ENCODE measurements around the gene TJAP1. TPM values are rescaled to one million over a fixed set of nuclear protein-coding genes. Genes with fewer than 3 reads are reported as not detected.

TJAP1 gene
- 18.5 and 24.8 TPM in 2 replicates for total RNA-seq (2014; rRNA removed; shearing (Covaris generic))

GRCh38 chr6:43477235-43478007 lies at the start of gene TJAP1:
Gene TJAP1, plus strand, starts transcription at chr6:43477570. Its CDS starts 21,432 bp downstream, at chr6:43499002.
- peak within 1 kb of the TSS; percentile 57 for H3K4me3 ChIP-seq
- peak; percentile 38 to 91 for DNase-seq (ENCODE audit: low read depth in 1 of 2, low spot score in 2 of 2)
- no peaks in the 10 kb centered on the region for H3K27me3 ChIP-seq (replicated peaks)
- H3K4me1 ChIP-seq (replicated peaks), result peaks cover 9% of the 10 kb centered on the region
- H3K36me3 ChIP-seq, result peaks cover 13% of the 10 kb centered on the region
- peak within 1 kb of the TSS; percentile 76 for H3K27ac ChIP-seq
- H3K9me3 ChIP-seq (replicated peaks), result no peaks in the 10 kb centered on the region

- Histone ChIP-seq H3K27me3 (replicated peaks) (no peaks in the 10 kb centered on the region), H3K27ac (peak overlapping the region; percentile 31; the same call in 1 of the 2 replicates), H3K9me3 (replicated peaks) (no peaks in the 10 kb centered on the region), H3K4me3 (peak overlapping the region; percentile 69), H3K36me3 (peaks cover 16% of the 10 kb centered on the region), H3K4me1 (replicated peaks) (peaks cover 13% of the 10 kb centered on the region)
- DNase-seq (ENCODE audit: low read depth in 1 of 2, low spot score in 2 of 2), result peak in 1 of 2 experiments; percentile 11
Measured at GRCh38 chr6:43428112-43428570, 49.2 kb upstream of the TJAP1 start.

- no peak for DNase-seq (ENCODE audit: low read depth in 1 of 2, low spot score in 2 of 2)
- H3K27ac ChIP-seq, result no peak overlapping the region
- H3K4me3 ChIP-seq, result no peak overlapping the region
- H3K36me3 ChIP-seq, result peaks cover 16% of the 10 kb centered on the region
- no peaks in the 10 kb centered on the region for H3K9me3 ChIP-seq (replicated peaks)
- peaks cover 13% of the 10 kb centered on the region for H3K4me1 ChIP-seq (replicated peaks)
- H3K27me3 ChIP-seq (replicated peaks), result no peaks in the 10 kb centered on the region
Measured at GRCh38 chr6:43428874-43429273, 48.5 kb upstream of the TJAP1 start.

GRCh38 chr6:43432009-43432945 lies 45.1 kb upstream of the TJAP1 start:
- Histone ChIP-seq H3K9me3 (replicated peaks) (no peaks in the 10 kb centered on the region), H3K27me3 (replicated peaks) (no peaks in the 10 kb centered on the region), H3K4me3 (no peak overlapping the region), H3K36me3 (peaks cover 23% of the 10 kb centered on the region), H3K4me1 (replicated peaks) (peaks cover 24% of the 10 kb centered on the region), H3K27ac (no peak overlapping the region)
- no peak for DNase-seq (ENCODE audit: low read depth in 1 of 2, low spot score in 2 of 2)

GRCh38 chr6:43433148-43433547 lies 44.2 kb upstream of the TJAP1 start:
- H3K36me3 ChIP-seq, result peaks cover 20% of the 10 kb centered on the region
- no peak for DNase-seq (ENCODE audit: low read depth in 1 of 2, low spot score in 2 of 2)
- H3K27me3 ChIP-seq (replicated peaks), result no peaks in the 10 kb centered on the region
- peaks cover 23% of the 10 kb centered on the region for H3K4me1 ChIP-seq (replicated peaks)
- no peak overlapping the region for H3K27ac ChIP-seq
- no peaks in the 10 kb centered on the region for H3K9me3 ChIP-seq (replicated peaks)
- no peak overlapping the region for H3K4me3 ChIP-seq

- no peak for DNase-seq (ENCODE audit: low read depth in 1 of 2, low spot score in 2 of 2)
- Histone ChIP-seq H3K27ac (no peak overlapping the region), H3K4me3 (no peak overlapping the region), H3K4me1 (replicated peaks) (peaks cover 15% of the 10 kb centered on the region), H3K36me3 (peaks cover 24% of the 10 kb centered on the region), H3K9me3 (replicated peaks) (no peaks in the 10 kb centered on the region), H3K27me3 (replicated peaks) (no peaks in the 10 kb centered on the region)
Measured at GRCh38 chr6:43434001-43434840, 43.1 kb upstream of the TJAP1 start.

- Histone ChIP-seq H3K27me3 (replicated peaks) (no peaks in the 10 kb centered on the region), H3K9me3 (replicated peaks) (no peaks in the 10 kb centered on the region), H3K36me3 (peaks cover 24% of the 10 kb centered on the region), H3K4me1 (replicated peaks) (peaks cover 15% of the 10 kb centered on the region), H3K4me3 (no peak overlapping the region), H3K27ac (no peak overlapping the region)
- DNase-seq (ENCODE audit: low read depth in 1 of 2, low spot score in 2 of 2), result no peak
Measured at GRCh38 chr6:43434943-43435342, 42.4 kb upstream of the TJAP1 start.

- Histone ChIP-seq H3K36me3 (peaks cover 26% of the 10 kb centered on the region), H3K4me1 (replicated peaks) (peaks cover 15% of the 10 kb centered on the region), H3K27ac (no peak overlapping the region), H3K27me3 (replicated peaks) (no peaks in the 10 kb centered on the region), H3K9me3 (replicated peaks) (no peaks in the 10 kb centered on the region), H3K4me3 (no peak overlapping the region)
- no peak for DNase-seq (ENCODE audit: low read depth in 1 of 2, low spot score in 2 of 2)
Measured at GRCh38 chr6:43435682-43436437, 41.5 kb upstream of the TJAP1 start.

GRCh38 chr6:43436577-43437282 lies 40.6 kb upstream of the TJAP1 start:
- Histone ChIP-seq H3K27me3 (replicated peaks) (no peaks in the 10 kb centered on the region), H3K27ac (no peak overlapping the region)
- peak; percentile 68 to 75 for DNase-seq (ENCODE audit: low read depth in 1 of 2, low spot score in 2 of 2)

GRCh38 chr6:43437700-43438099 lies 39.7 kb upstream of the TJAP1 start:
- Histone ChIP-seq H3K4me3 (no peak overlapping the region), H3K4me1 (replicated peaks) (peaks cover 15% of the 10 kb centered on the region)
- no peak for DNase-seq (ENCODE audit: low read depth in 1 of 2, low spot score in 2 of 2)

More at GRCh38 chr6:43436577-43437282, 40.6 kb upstream of the TJAP1 start:
- peaks cover 26% of the 10 kb centered on the region for H3K36me3 ChIP-seq
- H3K4me1 ChIP-seq (replicated peaks), result peaks cover 15% of the 10 kb centered on the region
- H3K9me3 ChIP-seq (replicated peaks), result no peaks in the 10 kb centered on the region
- H3K4me3 ChIP-seq, result no peak overlapping the region

GRCh38 chr6:43442935-43443334 lies 34.4 kb upstream of the TJAP1 start:
- Histone ChIP-seq H3K27ac (no peak overlapping the region), H3K27me3 (replicated peaks) (no peaks in the 10 kb centered on the region), H3K4me1 (replicated peaks) (no peaks in the 10 kb centered on the region), H3K36me3 (peaks cover 26% of the 10 kb centered on the region), H3K4me3 (no peak overlapping the region), H3K9me3 (replicated peaks) (no peaks in the 10 kb centered on the region)
- DNase-seq (ENCODE audit: low read depth in 1 of 2, low spot score in 2 of 2), result no peak

More at GRCh38 chr6:43437700-43438099, 39.7 kb upstream of the TJAP1 start:
- no peaks in the 10 kb centered on the region for H3K9me3 ChIP-seq (replicated peaks)
- H3K36me3 ChIP-seq, result peaks cover 16% of the 10 kb centered on the region
- H3K27me3 ChIP-seq (replicated peaks), result no peaks in the 10 kb centered on the region
- H3K27ac ChIP-seq, result no peak overlapping the region

- Histone ChIP-seq H3K4me3 (no peak overlapping the region), H3K27me3 (replicated peaks) (no peaks in the 10 kb centered on the region), H3K36me3 (peaks cover 31% of the 10 kb centered on the region), H3K4me1 (replicated peaks) (no peaks in the 10 kb centered on the region), H3K27ac (no peak overlapping the region), H3K9me3 (replicated peaks) (no peaks in the 10 kb centered on the region)
- DNase-seq (ENCODE audit: low read depth in 1 of 2, low spot score in 2 of 2), result no peak
Measured at GRCh38 chr6:43444036-43444435, 33.3 kb upstream of the TJAP1 start.

All from SJSA1 (cell line).